DOHH2 (cell line): ENCODE results near the gene ATG4A.

Source experiments
- H3F3A ChIP-seq: fragments of 200-600 bp; sonication (generic), shearing (Covaris generic); 2 replicates; pipeline ENCODE4 v1.6.0; 2016; ENCODE audit warnings: antibody characterized with exemption, mild to moderate bottlenecking; ENCODE audit not compliant: control insufficient read depth, insufficient read depth
- H3K27ac ChIP-seq: fragments of 200-600 bp; sonication (generic); 2 replicates; pipeline ENCODE4 v1.5.1; 2014; ENCODE audit warnings: low read depth, mild to moderate bottlenecking, low read length, moderate library complexity
- H3K27me3 ChIP-seq: fragments of 200-600 bp; sonication (generic); 2 replicates; pipeline ENCODE4 v1.6.1; 2014; ENCODE audit warnings: mild to moderate bottlenecking, low read length, mixed read lengths; ENCODE audit not compliant: control insufficient read depth
- H3K36me3 ChIP-seq: fragments of 200-600 bp; sonication (generic); 2 replicates; pipeline ENCODE4 v1.6.1; 2014; ENCODE audit warnings: mild to moderate bottlenecking, low read length, moderate library complexity, mixed read lengths; ENCODE audit not compliant: control insufficient read depth
- H3K4me1 ChIP-seq: fragments of 200-600 bp; sonication (generic); 2 replicates; pipeline ENCODE4 v1.6.1; 2014; ENCODE audit warnings: mild to moderate bottlenecking, low read length, mixed read lengths; ENCODE audit not compliant: control insufficient read depth
- H3K4me2 ChIP-seq: fragments of 200-600 bp; sonication (generic); 2 replicates; pipeline ENCODE4 v1.6.0; 2014; ENCODE audit warnings: mild to moderate bottlenecking, low read length, moderate library complexity
- H3K4me3 ChIP-seq: fragments of 200-600 bp; sonication (generic); 2 replicates; pipeline ENCODE4 v1.5.1; 2014; ENCODE audit warnings: mild to moderate bottlenecking, low read length, mixed read lengths
- H3K79me2 ChIP-seq: fragments of 200-600 bp; sonication (generic); 2 replicates; pipeline ENCODE4 v1.6.1; 2014; ENCODE audit warnings: mild to moderate bottlenecking, low read length, mixed read lengths; ENCODE audit not compliant: control insufficient read depth
- H3K9me2 ChIP-seq: fragments of 200-600 bp; sonication (generic); replicated peaks from 2 replicates; pipeline ENCODE4 v1.6.1; 2014; ENCODE audit warnings: mild to moderate bottlenecking, low read length, mixed read lengths; ENCODE audit not compliant: control insufficient read depth
- H3K9me3 ChIP-seq: fragments of 200-600 bp; sonication (generic); 2 replicates; pipeline ENCODE4 v1.6.1; 2014; ENCODE audit warnings: antibody characterized with exemption, low read length, mixed read lengths; ENCODE audit not compliant: control insufficient read depth, insufficient read depth
- H4K20me1 ChIP-seq: fragments of 200-600 bp; sonication (generic); 2 replicates; pipeline ENCODE4 v1.6.0; 2014; ENCODE audit warnings: low read depth, mild to moderate bottlenecking, antibody characterized with exemption, low read length, moderate library complexity; ENCODE audit not compliant: control insufficient read depth, insufficient read depth
- CTCF ChIP-seq: fragments of 200-600 bp; sonication (generic); IDR thresholded peaks from one replicate; pipeline ENCODE4 v1.5.1; 2014; ENCODE audit warnings: antibody characterized with exemption, mild to moderate bottlenecking, low read depth, low read length; ENCODE audit not compliant: poor library complexity, severe bottlenecking
- EZH2phosphoT487 ChIP-seq: fragments of 200-600 bp; sonication (generic); IDR thresholded peaks from 2 replicates; pipeline ENCODE4 v1.6.1; 2017; ENCODE audit warnings: borderline replicate concordance, mild to moderate bottlenecking, antibody characterized with exemption, low read length, moderate library complexity, mixed read lengths

ATG4A gene

GRCh38 chrX:108091264-108091877, at the start of gene ATG4A, which contains the start of gene PSMD10:
ATG4A (plus strand) TSS chrX:108091778; CDS start chrX:108091827, 49 bp downstream.
PSMD10 (minus strand) TSS chrX:108091542; CDS start chrX:108091520, 22 bp downstream.
- Histone ChIP-seq H3K36me3 (peaks cover 20% of the 10 kb centered on the region), H3K27ac (peak within 1 kb of the TSS; percentile 54), H3K4me3 (peak within 1 kb of the TSS; percentile 92), H4K20me1 (no peaks in the 10 kb centered on the region), H3K9me2 (no peaks in the 10 kb centered on the region), H3K4me1 (peaks cover 8% of the 10 kb centered on the region; the same call in 1 of the 2 replicates), H3K4me2 (peak within 1 kb of the TSS; percentile 79), H3F3A (no peaks in the 10 kb centered on the region), H3K79me2 (peaks cover 27% of the 10 kb centered on the region), H3K9me3 (no peaks in the 10 kb centered on the region), H3K27me3 (no peaks in the 10 kb centered on the region)
- TF ChIP-seq EZH2phosphoT487 (no peak), CTCF (no peak)

- no peak within 1 kb of the TSS for H3K27ac ChIP-seq
- TF ChIP-seq CTCF (no peak), EZH2phosphoT487 (no peak)
- H3K4me1 ChIP-seq, result no peaks in the 10 kb centered on the region
- H3K4me2 ChIP-seq, result no peak within 1 kb of the TSS
- H3K4me3 ChIP-seq, result no peak within 1 kb of the TSS
- no peaks in the 10 kb centered on the region for H3F3A ChIP-seq
- H3K79me2 ChIP-seq, result no peaks in the 10 kb centered on the region
- H3K36me3 ChIP-seq, result no peaks in the 10 kb centered on the region
- no peaks in the 10 kb centered on the region for H3K9me3 ChIP-seq
- H4K20me1 ChIP-seq, result no peaks in the 10 kb centered on the region
- no peaks in the 10 kb centered on the region for H3K9me2 ChIP-seq
- no peaks in the 10 kb centered on the region for H3K27me3 ChIP-seq
These were observed 46.9 kb upstream of the ATG4A start, which contains the start of gene VSIG1 for GRCh38 chrX:108044554-108045256. VSIG1 (plus strand) TSS chrX:108045065; CDS start chrX:108045131, 66 bp downstream.

- Histone ChIP-seq H4K20me1 (no peaks in the 10 kb centered on the region), H3K27me3 (no peaks in the 10 kb centered on the region), H3F3A (no peaks in the 10 kb centered on the region), H3K9me3 (no peaks in the 10 kb centered on the region), H3K79me2 (no peaks in the 10 kb centered on the region), H3K4me1 (no peaks in the 10 kb centered on the region), H3K4me2 (no peak overlapping the region), H3K27ac (no peak overlapping the region), H3K9me2 (no peaks in the 10 kb centered on the region), H3K36me3 (no peaks in the 10 kb centered on the region), H3K4me3 (no peak overlapping the region)
- TF ChIP-seq EZH2phosphoT487 (no peak), CTCF (no peak)
These were observed 41.9 kb upstream of the ATG4A start for GRCh38 chrX:108049649-108050048.
